ENCODE measurements around the gene OTX1.

The OTX1 gene

GRCh38 chr2:63092857-63093256 lies 42.2 kb downstream of the OTX1 start:
- no peaks in the 10 kb centered on the region for H3K27me3 Mint-ChIP-seq
- CTCF ChIA-PET: no interaction called here

GRCh38 chr2:63093502-63093901 lies 42.9 kb downstream of the OTX1 start:
- CTCF ChIA-PET: no interaction called here
- no peaks in the 10 kb centered on the region for H3K27me3 Mint-ChIP-seq
- H3K36me3 Mint-ChIP-seq: no peaks in the 10 kb centered on the region
- DNase-seq: no peak
- no peaks in the 10 kb centered on the region for H3K4me1 Mint-ChIP-seq
- H3K27ac Mint-ChIP-seq: no peak overlapping the region
- no peak overlapping the region for H3K4me3 Mint-ChIP-seq
- no peaks in the 10 kb centered on the region for H3K9me3 Mint-ChIP-seq

More at GRCh38 chr2:63092857-63093256, 42.2 kb downstream of the OTX1 start:
- no peaks in the 10 kb centered on the region for H3K9me3 Mint-ChIP-seq
- no peaks in the 10 kb centered on the region for H3K4me1 Mint-ChIP-seq
- H3K27ac Mint-ChIP-seq: no peak overlapping the region
- H3K36me3 Mint-ChIP-seq: no peaks in the 10 kb centered on the region
- H3K4me3 Mint-ChIP-seq: no peak overlapping the region
- DNase-seq: no peak

- H3K36me3 Mint-ChIP-seq: no peaks in the 10 kb centered on the region
- no peaks in the 10 kb centered on the region for H3K27me3 Mint-ChIP-seq
- no peak for DNase-seq
- H3K4me1 Mint-ChIP-seq: no peaks in the 10 kb centered on the region
- no peak overlapping the region for H3K4me3 Mint-ChIP-seq
- CTCF ChIA-PET: no interaction called here
- H3K9me3 Mint-ChIP-seq: no peaks in the 10 kb centered on the region
- H3K27ac Mint-ChIP-seq: no peak overlapping the region
Measured at GRCh38 chr2:63096491-63096890, 45.9 kb downstream of the OTX1 start.

- CTCF ChIA-PET: interaction anchor here (0.5 kb wide), 1 partner anchor 321 kb away, joined by 4 read pairs; no protein-coding TSS in a partner anchor
- no peak overlapping the region for H3K4me3 Mint-ChIP-seq
- H3K36me3 Mint-ChIP-seq: no peaks in the 10 kb centered on the region
- H3K27me3 Mint-ChIP-seq: no peaks in the 10 kb centered on the region
- no peak overlapping the region for H3K27ac Mint-ChIP-seq
- H3K9me3 Mint-ChIP-seq: no peaks in the 10 kb centered on the region
- DNase-seq: no peak
- H3K4me1 Mint-ChIP-seq: no peaks in the 10 kb centered on the region
Measured at GRCh38 chr2:63099032-63099431, 48.4 kb downstream of the OTX1 start.

- Mint-ChIP-seq H3K27ac (no peak overlapping the region), H3K27me3 (no peaks in the 10 kb centered on the region), H3K36me3 (no peaks in the 10 kb centered on the region), H3K4me3 (no peak overlapping the region), H3K4me1 (no peaks in the 10 kb centered on the region), H3K9me3 (peaks cover 6% of the 10 kb centered on the region)
- DNase-seq: no peak
- CTCF ChIA-PET: no interaction called here
Measured at GRCh38 chr2:63101954-63102353, 51.3 kb downstream of the OTX1 start.

- H3K4me3 Mint-ChIP-seq: no peak overlapping the region
- CTCF ChIA-PET: no interaction called here
- H3K36me3 Mint-ChIP-seq: no peaks in the 10 kb centered on the region
- no peak overlapping the region for H3K27ac Mint-ChIP-seq
- DNase-seq: no peak
- H3K4me1 Mint-ChIP-seq: no peaks in the 10 kb centered on the region
- H3K9me3 Mint-ChIP-seq: peaks cover 6% of the 10 kb centered on the region
- H3K27me3 Mint-ChIP-seq: no peaks in the 10 kb centered on the region
Measured at GRCh38 chr2:63104482-63104881, 53.9 kb downstream of the OTX1 start.
